ENCODE measurements around the gene CISD1. TPM values are rescaled to one million over a fixed set of nuclear protein-coding genes. Genes with fewer than 3 reads are reported as not detected.

CISD1 gene
- total and polyA plus RNA-seq, 9 of the 15 experiments (the other 6 are each of a cell fraction or from before 2014, with no cell fraction given): 35.8 to 342 (median 118) TPM

GRCh38 chr10:58268946-58269781, at the start of gene CISD1 (continued):
- 0 out of 2 replicates have a peak, but pooled peaks have one; percentile 5 for TF ChIP-seq DEAF1 (CRISPR knock-in tag; IDR thresholded peaks at IDR 0.05)
- TF ChIP-seq MEIS2 (IDR thresholded peaks at IDR 0.05; ENCODE audit: partially characterized antibody): peak; percentile 97
- no peak for TF ChIP-seq NR4A1 (CRISPR knock-in tag; IDR thresholded peaks at IDR 0.05)
- 0 out of 2 replicates have a peak, but pooled peaks have one; percentile 15 for TF ChIP-seq NR4A1 (tag; IDR thresholded peaks at IDR 0.05)
- TF ChIP-seq JUNB (CRISPR knock-in tag; conservative IDR thresholded peaks at IDR 0.05): no peak
- TF ChIP-seq SNIP1 (IDR thresholded peaks at IDR 0.05; ENCODE audit: low read depth): peak; percentile 76; the same call in 1 of the 2 replicates
- TF ChIP-seq ZNF518B (CRISPR knock-in tag; IDR thresholded peaks at IDR 0.05): no peak
- peak; percentile 41 for TF ChIP-seq SOX6 (IDR thresholded peaks at IDR 0.05)
- peak; percentile 66; the same call in 1 of the 2 replicates for TF ChIP-seq RNF2 (IDR thresholded peaks at IDR 0.05)
- peak; percentile 39; the same call in 1 of the 2 replicates for TF ChIP-seq ATF6 (CRISPR knock-in tag; IDR thresholded peaks at IDR 0.05)
- TF ChIP-seq TAF7 (tag; IDR thresholded peaks at IDR 0.05): 0 out of 2 replicates have a peak, but pooled peaks have one; percentile 66
- no peak for TF ChIP-seq CHD1 (IDR thresholded peaks at IDR 0.05; ENCODE audit: low read length)
- TF ChIP-seq ZNF764 (CRISPR knock-in tag; IDR thresholded peaks at IDR 0.05; ENCODE audit: low read depth): no peak
- TF ChIP-seq PKNOX1 (IDR thresholded peaks at IDR 0.05): peak; percentile 83
- TF ChIP-seq NCOR1 (IDR thresholded peaks at IDR 0.05): no peak
